ENCODE results near the gene SOX10. TPM values are rescaled to one million over a fixed set of nuclear protein-coding genes. Genes with fewer than 3 reads are reported as not detected.

The SOX10 gene
- total and polyA plus RNA-seq, 2 of the 4 experiments (the other 2 are of a cell fraction): not detected

- no peak overlapping the region for H3K4me3 ChIP-seq (ENCODE audit: insufficient read depth, low read depth, low read length)
- in situ Hi-C loops (cut with MboI; ENCODE audit: low sequenced_read_pairs) (no loop called here), dilution Hi-C loops (cut with HindIII; ENCODE audit: low sequenced_read_pairs, unreplicated experiment) (no loop called here), intact Hi-C loops (cut with micrococcal nuclease) (no loop called here)
- no peak overlapping the region for H3K14ac ChIP-seq (replicated peaks; ENCODE audit: low read depth, low read length)
- H4K91ac ChIP-seq (ENCODE audit: insufficient read depth, low read depth, low read length): no peak overlapping the region
- no peaks in the 10 kb centered on the region for H4K20me1 ChIP-seq (ENCODE audit: insufficient read depth, low read length)
- H3K79me1 ChIP-seq (ENCODE audit: low read depth in 1 of 2, low read length in 2 of 2): no peaks in the 10 kb centered on the region
- H4K8ac ChIP-seq (ENCODE audit: low read depth in 2 of 2, low read length in 2 of 2): no peak overlapping the region
- no peak overlapping the region for H3K23ac ChIP-seq (ENCODE audit: low read depth, low read length)
- no peak overlapping the region for H3K4me2 ChIP-seq (ENCODE audit: low read depth, low read length)
- ATAC-seq (ENCODE audit: low read depth) (no peak), DNase-seq (no peak)
- no peak overlapping the region for H3K56ac ChIP-seq (ENCODE audit: extremely low read depth, insufficient read depth, low read length)
- no peak overlapping the region for H3K27ac ChIP-seq (ENCODE audit: insufficient read depth, low read length)
- H2AK5ac ChIP-seq (ENCODE audit: low read depth, low read length): 0 out of 2 replicates have a peak overlapping the region, but pooled peaks have one; percentile 3
- H3K18ac ChIP-seq (ENCODE audit: low read depth, low read length): no peak overlapping the region
- no peak overlapping the region for H4K5ac ChIP-seq (ENCODE audit: low read depth, low read length)
- H3K9me3 ChIP-seq (ENCODE audit: control insufficient read depth, insufficient read depth, low read length): no peaks in the 10 kb centered on the region
- no peak overlapping the region for H2BK15ac ChIP-seq (ENCODE audit: low read depth, low read length)
- 90% methylated on average over 10 of the region's 15 CpGs; no CpG with 5 or more reads in 1 of the 2 experiments for WGBS, 2 experiments (ENCODE audit: extremely low coverage in 2 of 2, insufficient read length in 1 of 2)
- no peak overlapping the region for H2BK120ac ChIP-seq (ENCODE audit: low read depth, low read length)
- peaks cover 9% of the 10 kb centered on the region for H3K4me1 ChIP-seq (ENCODE audit: control insufficient read depth, insufficient read depth, low read length)
- H3K27me3 ChIP-seq (ENCODE audit: control insufficient read depth, insufficient read depth, low read length): peaks cover 25% of the 10 kb centered on the region
- no peak overlapping the region for H2BK20ac ChIP-seq (ENCODE audit: low read depth, low read length)
- H2AFZ ChIP-seq (replicated peaks; ENCODE audit: low read length, poor library complexity): no peak overlapping the region
- H3K4ac ChIP-seq (ENCODE audit: low read depth, low read length): no peak overlapping the region
- ChIA-PET POLR2A (ENCODE audit: unreplicated experiment) (no interaction called here), CTCF (no interaction called here)
- TF ChIP-seq CHD1 (IDR thresholded peaks at IDR 0.05; ENCODE audit: low read depth, low read length) (no peak), RAD21 (IDR thresholded peaks at IDR 0.05; ENCODE audit: low read length) (no peak), ELK1 (IDR thresholded peaks at IDR 0.05; ENCODE audit: borderline replicate concordance, low read depth, low read length) (no peak), BHLHE40 (IDR thresholded peaks at IDR 0.05; ENCODE audit: low read depth, low read length) (no peak), MAFK (IDR thresholded peaks at IDR 0.05; ENCODE audit: low read depth, low read length) (no peak), CTCF (conservative IDR thresholded peaks at IDR 0.05; ENCODE audit: low read depth, low read length) (no peak), POLR2A (IDR thresholded peaks at IDR 0.05; ENCODE audit: low read depth, low read length) (no peak), RFX5 (IDR thresholded peaks at IDR 0.05; ENCODE audit: low read depth, low read length) (no peak), USF2 (IDR thresholded peaks at IDR 0.05; ENCODE audit: low read depth, low read length) (no peak), MXI1 (IDR thresholded peaks at IDR 0.05; ENCODE audit: borderline replicate concordance, low read depth, low read length) (no peak), MAZ (IDR thresholded peaks at IDR 0.05; ENCODE audit: borderline replicate concordance, low read depth, low read length) (no peak)
- H3K36me3 ChIP-seq (ENCODE audit: control insufficient read depth, insufficient read depth, low read length): no peaks in the 10 kb centered on the region
- no peak overlapping the region for H3K9ac ChIP-seq (ENCODE audit: low read depth, low read length)
- H3K9me1 ChIP-seq (ENCODE audit: insufficient read depth, low read length): peaks cover 10% of the 10 kb centered on the region
- H2BK5ac ChIP-seq (ENCODE audit: low read depth, low read length, poor library complexity, severe bottlenecking): no peak overlapping the region
- H2AK9ac ChIP-seq (replicated peaks; ENCODE audit: low read depth, low read length, poor library complexity): no peak overlapping the region
- no TSS peak for BruUV-seq (replicated peaks)
These were observed 44.2 kb upstream of the SOX10 start for GRCh38 chr22:38028344-38029130.
